ENCODE data around the gene DHRS7B.
"Not testable (repeated sequence)": the region's sequence is repeated elsewhere in the genome, so short reads cannot be mapped to it uniquely, and the experiment has no call there.

DHRS7B gene

GRCh38 chr17:21107067-21107650, 19.6 kb upstream of the DHRS7B start:
- not testable (repeated sequence) for DNase-seq (ENCODE audit: low read depth in 2 of 2, low spot score in 1 of 2)

- DNase-seq (ENCODE audit: low read depth in 2 of 2, low spot score in 1 of 2) = no peak
These were observed 18.1 kb upstream of the DHRS7B start for GRCh38 chr17:21108651-21109050.

- no peak for DNase-seq (ENCODE audit: low read depth in 2 of 2, low spot score in 1 of 2)
These were observed 13.6 kb upstream of the DHRS7B start for GRCh38 chr17:21113049-21113690.

- DNase-seq (ENCODE audit: low read depth in 2 of 2, low spot score in 1 of 2) = no peak
These were observed 13.0 kb upstream of the DHRS7B start for GRCh38 chr17:21113716-21114115.

GRCh38 chr17:21114791-21115190, 12.0 kb upstream of the DHRS7B start:
- not testable (repeated sequence) for DNase-seq (ENCODE audit: low read depth in 2 of 2, low spot score in 1 of 2)

GRCh38 chr17:21119247-21119918, 7.4 kb upstream of the DHRS7B start:
- DNase-seq (ENCODE audit: low read depth in 2 of 2, low spot score in 1 of 2) = peak; percentile 35 to 54

GRCh38 chr17:21119919-21120249, 6.9 kb upstream of the DHRS7B start:
- no peak for DNase-seq (ENCODE audit: low read depth in 2 of 2, low spot score in 1 of 2)

- no peak for DNase-seq (ENCODE audit: low read depth in 2 of 2, low spot score in 1 of 2)
These were observed 2.7 kb upstream of the DHRS7B start for GRCh38 chr17:21124086-21124485.

GRCh38 chr17:21124517-21124916, 2.2 kb upstream of the DHRS7B start:
- not testable (repeated sequence) for DNase-seq (ENCODE audit: low read depth in 2 of 2, low spot score in 1 of 2)

- peak in 1 of 2 donors; percentile 39 for DNase-seq (ENCODE audit: low read depth in 2 of 2, low spot score in 1 of 2)
These were observed 902 bp upstream of the DHRS7B start for GRCh38 chr17:21125862-21126261.

- DNase-seq (ENCODE audit: low read depth in 2 of 2, low spot score in 1 of 2) = no peak
These were observed 829 bp downstream of the DHRS7B start for GRCh38 chr17:21127509-21128077.

- DNase-seq (ENCODE audit: low read depth in 2 of 2, low spot score in 1 of 2) = no peak
These were observed 2.4 kb downstream of the DHRS7B start for GRCh38 chr17:21129023-21129681.

GRCh38 chr17:21131137-21131536, 4.4 kb downstream of the DHRS7B start:
- DNase-seq (ENCODE audit: low read depth in 2 of 2, low spot score in 1 of 2) = no peak

- DNase-seq (ENCODE audit: low read depth in 2 of 2, low spot score in 1 of 2) = no peak
These were observed 5.7 kb downstream of the DHRS7B start for GRCh38 chr17:21132428-21132827.

GRCh38 chr17:21134559-21134958, 7.8 kb downstream of the DHRS7B start:
- DNase-seq (ENCODE audit: low read depth in 2 of 2, low spot score in 1 of 2) = no peak

GRCh38 chr17:21140911-21141310, 14.1 kb downstream of the DHRS7B start:
- DNase-seq (ENCODE audit: low read depth in 2 of 2, low spot score in 1 of 2) = no peak

- DNase-seq (ENCODE audit: low read depth in 2 of 2, low spot score in 1 of 2) = no peak
These were observed 14.6 kb downstream of the DHRS7B start for GRCh38 chr17:21141331-21141730.

- not testable (repeated sequence) for DNase-seq (ENCODE audit: low read depth in 2 of 2, low spot score in 1 of 2)
These were observed 15.3 kb downstream of the DHRS7B start for GRCh38 chr17:21142065-21142464.

- DNase-seq (ENCODE audit: low read depth in 2 of 2, low spot score in 1 of 2) = no peak
These were observed 16.9 kb downstream of the DHRS7B start for GRCh38 chr17:21143695-21144094.

GRCh38 chr17:21144299-21144698, 17.5 kb downstream of the DHRS7B start:
- not testable (repeated sequence) for DNase-seq (ENCODE audit: low read depth in 2 of 2, low spot score in 1 of 2)

GRCh38 chr17:21146362-21147015, 19.7 kb downstream of the DHRS7B start:
- no peak for DNase-seq (ENCODE audit: low read depth in 2 of 2, low spot score in 1 of 2)
